Esophagus squamous epithelium (tissue), 4 donors: ENCODE data around the gene SOX18.
"Not testable (repeated sequence)": the region's sequence is repeated elsewhere in the genome, so short reads cannot be mapped to it uniquely, and the experiment has no call there.

ENCODE experiments used
- CTCF ChIP-seq, 6 experiments: fragments of 450-650 bp in 4 of 6; fragments of 200-600 bp in 2 of 6; sonication (generic) in 2 of 6; IDR thresholded peaks; one replicate each; pipeline ENCODE4 v1.5.1; 2016 to 2019; ENCODE audit warnings: antibody characterized with exemption in 6 of 6, mild to moderate bottlenecking in 4 of 6, moderate library complexity in 4 of 6
- POLR2A ChIP-seq, 4 donors: fragments of 450-650 bp; IDR thresholded peaks; one replicate each; pipeline ENCODE4 v1.6.1; 2017; ENCODE audit warnings: antibody characterized with exemption in 4 of 4, mild to moderate bottlenecking in 4 of 4, moderate library complexity in 3 of 4

GRCh38 chr20:64087226-64087825, 37.9 kb upstream of the SOX18 start:
- TF ChIP-seq POLR2A, CTCF (IDR thresholded peaks at IDR 0.05): not testable (repeated sequence)
